GM12872 (cell line): ENCODE measurements around the gene PTPRJ.

Experiments
- CTCF ChIP-seq: IDR thresholded peaks from 3 replicates; pipeline ENCODE4 v1.5.1; 2011; ENCODE audit warnings: low read depth, mild to moderate bottlenecking, low read length, moderate library complexity; ENCODE audit not compliant: insufficient read depth

Gene PTPRJ

GRCh38 chr11:47979378-47980087 is 826 bp upstream of the PTPRJ start:
- no peak for TF ChIP-seq CTCF

- TF ChIP-seq CTCF, result no peak
These were observed 705 bp downstream of the PTPRJ start for GRCh38 chr11:47980907-47981621.

GRCh38 chr11:47981667-47982404 is 1.5 kb downstream of the PTPRJ start:
- TF ChIP-seq CTCF, result no peak

- TF ChIP-seq CTCF, result no peak
These were observed 2.3 kb downstream of the PTPRJ start for GRCh38 chr11:47982616-47983015.

GRCh38 chr11:47983464-47984397 is 3.4 kb downstream of the PTPRJ start:
- TF ChIP-seq CTCF, result no peak

- TF ChIP-seq CTCF, result no peak
These were observed 5.9 kb downstream of the PTPRJ start for GRCh38 chr11:47986219-47986618.
